Stimulated activated CD4-positive, alpha-beta T cell treated with anti-CD3 and anti-CD28 coated beads, Interleukin-4, amount 100 ng/mL, for 4 hours (primary cell): Measurements from ENCODE around the gene LY6G6F.
"Not testable (repeated sequence)": the region's sequence is repeated elsewhere in the genome, so short reads cannot be mapped to it uniquely, and the experiment has no call there.

Source experiments
- DNase-seq, 2 experiments: peaks; one replicate each; pipeline ENCODE4 v3.0.0-alpha.2; 2020

LY6G6F gene

GRCh38 chr6:31705931-31706330 lies 735 bp upstream of the LY6G6F start:
- DNase-seq = no peak

GRCh38 chr6:31707701-31708100 lies 1.0 kb downstream of the LY6G6F start:
- no peak for DNase-seq

- DNase-seq = no peak
Observed at GRCh38 chr6:31708224-31708623, 1.6 kb downstream of the LY6G6F start.

- not testable (repeated sequence) for DNase-seq
Observed at GRCh38 chr6:31709157-31709556, 2.5 kb downstream of the LY6G6F start.

- no peak for DNase-seq
Observed at GRCh38 chr6:31710523-31711219, 4.0 kb downstream of the LY6G6F start.

GRCh38 chr6:31711233-31711632 lies 4.6 kb downstream of the LY6G6F start:
- DNase-seq = no peak

- DNase-seq = no peak
Observed at GRCh38 chr6:31712296-31712695, 5.6 kb downstream of the LY6G6F start.

- no peak for DNase-seq
Observed at GRCh38 chr6:31713465-31713864, 6.8 kb downstream of the LY6G6F start.

GRCh38 chr6:31713991-31714684 lies 7.5 kb downstream of the LY6G6F start:
- DNase-seq = no peak

GRCh38 chr6:31715022-31715958 lies 8.6 kb downstream of the LY6G6F start, which contains the start of gene LY6G6D:
Gene LY6G6D, plus strand, starts transcription at chr6:31715348. Its CDS starts 8 bp downstream, at chr6:31715356.
- no peak for DNase-seq

GRCh38 chr6:31717499-31718222 lies 11.0 kb downstream of the LY6G6F start:
- no peak for DNase-seq

- no peak for DNase-seq
Observed at GRCh38 chr6:31718265-31718664, 11.6 kb downstream of the LY6G6F start.

- no peak for DNase-seq
Observed at GRCh38 chr6:31719001-31719400, 12.3 kb downstream of the LY6G6F start.

- no peak for DNase-seq
Observed at GRCh38 chr6:31720196-31720770, 13.6 kb downstream of the LY6G6F start.

GRCh38 chr6:31721351-31722020 lies 14.8 kb downstream of the LY6G6F start, which contains the start of gene LY6G6C:
Gene LY6G6C, minus strand, starts transcription at chr6:31721746. Its CDS starts 67 bp downstream, at chr6:31721679.
- DNase-seq = no peak

- DNase-seq = no peak
Observed at GRCh38 chr6:31722173-31722572, 15.5 kb downstream of the LY6G6F start.

GRCh38 chr6:31723245-31723979 lies 16.7 kb downstream of the LY6G6F start, which contains the start of gene MPIG6B:
Gene MPIG6B, plus strand, starts transcription at chr6:31723373. Its CDS starts 11 bp downstream, at chr6:31723384.
- no peak for DNase-seq

GRCh38 chr6:31723980-31724691 lies 17.5 kb downstream of the LY6G6F start:
- no peak for DNase-seq

GRCh38 chr6:31725502-31726350 lies 19.1 kb downstream of the LY6G6F start:
- no peak for DNase-seq
